Activated CD4-positive, alpha-beta T cell treated with anti-CD3 and anti-CD28 coated beads, Interleukin-2, amount 50 U/mL, for 16 hours (primary cell): ENCODE data around the gene ZNF813.
"Not testable (repeated sequence)": the region's sequence is repeated elsewhere in the genome, so short reads cannot be mapped to it uniquely, and the experiment has no call there.

Source experiments
- DNase-seq: peaks from one replicate; pipeline ENCODE4 v3.0.0-alpha.2; 2020

ZNF813 gene

GRCh38 chr19:53485046-53486004 is 17.8 kb downstream of the ZNF813 start:
- no peak for DNase-seq

GRCh38 chr19:53492153-53492552 is 24.6 kb downstream of the ZNF813 start:
- no peak for DNase-seq

DNA sequence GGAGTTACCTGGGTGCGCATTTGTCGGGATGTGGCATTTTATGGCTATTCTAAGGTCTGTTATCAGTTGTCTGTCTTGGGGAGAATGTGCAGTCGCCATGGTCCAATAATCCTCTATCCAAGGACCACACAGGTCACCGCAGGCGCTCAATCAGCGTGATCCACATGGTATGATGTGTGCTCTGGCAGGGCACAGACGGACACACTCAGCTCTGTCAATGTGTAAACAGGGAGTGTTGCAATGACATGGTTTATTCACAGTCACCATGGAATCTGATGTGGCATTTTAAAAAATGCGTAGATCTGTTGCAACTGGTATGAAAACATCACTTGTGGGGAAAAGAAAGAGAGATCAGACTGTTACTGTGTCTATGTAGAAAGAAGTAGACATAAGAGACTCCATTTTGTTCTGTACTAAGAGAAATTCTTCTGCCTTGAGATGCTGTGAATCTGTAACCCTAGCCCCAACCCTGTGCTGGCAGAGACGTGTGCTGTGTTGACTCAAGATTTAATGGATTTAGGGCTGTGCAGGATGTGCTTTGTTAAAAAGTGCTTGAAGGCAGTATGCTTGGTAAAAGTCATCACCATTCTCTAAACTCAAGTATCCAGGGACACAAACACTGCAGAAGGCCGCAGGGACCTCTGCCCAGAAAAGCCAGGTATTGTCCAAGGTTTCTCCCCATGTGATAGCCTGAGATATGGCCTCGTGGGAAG is 29.9 kb downstream of the ZNF813 start:
- not testable (repeated sequence) for DNase-seq

DNA sequence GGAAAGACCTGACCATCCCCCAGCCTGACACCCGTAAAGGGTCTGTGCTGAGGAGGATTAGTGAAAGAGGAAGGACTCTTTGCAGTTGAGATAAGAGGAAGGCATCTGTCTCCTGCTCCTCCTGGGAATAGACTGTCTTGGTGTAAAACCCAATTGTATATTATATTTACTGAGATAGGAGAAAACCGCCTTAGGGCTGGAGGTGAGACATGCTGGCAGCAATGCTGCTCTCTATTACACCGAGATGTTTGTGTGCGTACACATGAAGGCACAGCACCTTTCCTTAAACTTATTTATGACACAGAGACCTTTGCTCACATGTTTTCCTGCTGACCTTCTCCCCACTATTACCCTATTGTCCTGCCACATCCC is 30.5 kb downstream of the ZNF813 start:
- DNase-seq = not testable (repeated sequence)

DNA sequence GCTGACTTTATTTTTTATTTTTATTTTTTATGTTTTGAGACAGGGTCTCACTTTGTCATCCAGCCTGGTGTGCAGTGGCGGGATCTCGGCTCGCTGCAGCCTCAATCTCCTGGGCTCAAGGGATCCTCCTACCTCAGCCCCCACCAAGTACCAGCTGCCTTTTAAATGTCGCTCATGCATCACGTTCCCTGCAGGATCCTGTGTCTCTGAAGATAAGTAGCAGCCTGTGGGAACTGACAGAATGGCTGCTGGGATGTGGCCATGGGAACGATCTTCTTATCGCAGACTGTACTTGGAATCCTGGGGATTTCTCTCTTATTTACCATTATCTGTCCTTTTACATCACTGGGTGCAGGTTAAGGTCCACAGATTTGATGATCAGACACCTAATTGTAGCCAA is 35.6 kb downstream of the ZNF813 start:
- DNase-seq = not testable (repeated sequence)

DNA sequence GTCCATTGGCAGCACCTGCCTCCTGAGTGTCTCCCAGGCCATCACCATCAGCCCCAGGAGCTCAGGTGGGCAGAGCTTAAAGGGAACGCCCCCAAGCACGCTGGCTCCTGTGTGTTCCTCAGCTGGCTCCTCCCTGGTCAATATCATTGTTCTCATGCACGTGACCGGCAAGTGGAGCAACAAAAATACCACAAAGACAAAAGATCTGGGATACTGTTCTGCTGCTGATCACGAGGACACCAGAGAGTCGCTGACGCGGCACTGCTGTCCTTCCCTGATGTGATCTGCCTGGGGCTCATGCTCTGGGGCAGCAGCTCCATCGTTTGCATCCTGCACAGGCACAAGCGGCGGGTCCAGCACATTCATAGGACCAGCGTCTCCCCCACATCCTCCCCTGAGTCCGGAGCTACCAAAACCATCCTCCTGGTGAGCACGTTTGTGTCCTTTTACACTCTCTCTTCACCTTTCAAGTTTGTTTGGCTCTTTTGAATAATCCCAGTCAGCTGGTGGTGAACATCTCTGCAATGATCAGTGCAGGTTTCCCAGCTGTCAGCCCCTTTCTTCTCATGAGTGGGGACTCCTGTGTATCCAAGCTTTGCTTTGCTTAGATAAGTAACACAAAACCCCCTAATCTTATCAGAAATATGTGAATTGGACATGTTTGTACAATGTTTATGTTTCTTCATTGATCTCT is 36.3 kb downstream of the ZNF813 start:
- not testable (repeated sequence) for DNase-seq

GRCh38 chr19:53504365-53504703 is 36.8 kb downstream of the ZNF813 start:
- DNase-seq = not testable (repeated sequence)

GRCh38 chr19:53504885-53505284 is 37.4 kb downstream of the ZNF813 start:
- no peak for DNase-seq

DNA sequence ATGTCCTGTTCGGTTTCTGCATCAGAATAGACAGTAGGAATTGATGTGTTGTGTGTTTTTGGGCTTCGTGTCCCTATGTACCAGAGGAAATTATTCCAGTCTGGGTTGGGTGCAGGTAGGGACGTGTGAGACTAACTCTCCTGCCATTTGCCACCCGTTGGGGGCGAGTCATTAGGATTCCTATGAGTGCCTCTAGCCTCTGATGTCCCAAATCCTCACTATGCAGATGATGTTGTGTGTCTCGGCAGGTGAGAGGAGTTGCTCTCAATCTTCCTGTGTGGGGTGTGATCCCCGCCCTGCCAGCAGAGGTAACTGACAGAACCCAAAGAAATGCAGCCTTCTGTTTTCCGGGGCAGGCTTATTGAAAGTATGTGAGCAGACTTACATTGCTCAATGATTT is 39.2 kb downstream of the ZNF813 start:
- DNase-seq = no peak

- DNase-seq = no peak
Measured at GRCh38 chr19:53507523-53508442, 40.2 kb downstream of the ZNF813 start.

GRCh38 chr19:53509443-53509842 is 41.9 kb downstream of the ZNF813 start:
- DNase-seq = no peak

GRCh38 chr19:53509845-53510244 is 42.3 kb downstream of the ZNF813 start:
- no peak for DNase-seq

GRCh38 chr19:53511357-53511756 is 43.8 kb downstream of the ZNF813 start:
- DNase-seq = no peak

DNA sequence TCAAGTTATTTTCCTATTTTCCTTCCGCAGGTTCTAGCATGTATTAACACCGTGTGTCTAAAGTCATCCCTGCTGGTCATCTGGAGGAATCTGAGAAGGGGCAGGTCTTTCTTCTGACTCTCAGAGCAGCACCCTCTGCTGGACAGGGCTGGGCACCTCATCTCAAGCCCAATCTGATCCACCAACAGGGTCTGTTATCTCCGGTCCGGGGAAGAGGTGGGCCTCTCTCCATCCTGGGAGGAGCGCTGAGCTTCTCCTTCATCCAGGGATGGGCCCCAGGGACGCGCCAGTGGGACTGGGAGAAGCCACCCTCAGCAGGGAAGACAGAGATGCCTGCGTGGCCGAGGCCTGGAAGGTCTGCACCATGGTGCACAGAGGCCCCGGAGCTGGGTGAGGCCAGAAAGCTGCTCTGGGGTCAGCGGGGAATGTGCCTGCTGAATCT is 44.4 kb downstream of the ZNF813 start:
- peak; percentile 9 for DNase-seq

GRCh38 chr19:53515047-53515446 is 47.5 kb downstream of the ZNF813 start:
- DNase-seq = not testable (repeated sequence)

DNA sequence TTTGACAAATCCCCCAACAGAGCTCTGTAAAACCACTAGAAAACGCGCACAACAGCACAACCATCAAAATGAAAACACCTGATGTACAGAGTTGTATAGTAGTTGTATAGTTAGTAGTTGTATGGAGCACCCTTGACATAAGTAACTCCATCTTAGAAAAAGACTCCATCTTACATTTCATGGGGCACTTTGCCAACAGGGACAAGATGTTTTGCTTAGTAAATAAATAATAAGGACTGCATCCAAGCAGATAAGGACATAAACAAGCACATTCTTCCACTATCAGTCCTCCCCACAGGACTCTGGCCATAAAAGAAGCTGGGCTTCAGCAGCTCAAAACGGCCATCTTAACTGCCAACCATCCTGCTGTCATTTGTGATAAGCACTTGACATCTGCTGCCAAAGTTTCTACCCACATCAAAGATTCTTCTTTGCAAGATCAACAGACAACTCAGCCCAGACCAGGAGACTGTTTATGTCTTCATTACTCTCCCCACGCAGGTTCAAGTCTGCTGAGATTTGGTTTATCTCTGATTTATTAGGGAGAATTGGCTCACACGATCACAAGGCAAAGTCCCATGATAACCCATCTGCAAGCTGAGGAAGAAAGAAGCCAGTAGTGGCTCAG is 49.7 kb downstream of the ZNF813 start:
- DNase-seq = no peak

DNA sequence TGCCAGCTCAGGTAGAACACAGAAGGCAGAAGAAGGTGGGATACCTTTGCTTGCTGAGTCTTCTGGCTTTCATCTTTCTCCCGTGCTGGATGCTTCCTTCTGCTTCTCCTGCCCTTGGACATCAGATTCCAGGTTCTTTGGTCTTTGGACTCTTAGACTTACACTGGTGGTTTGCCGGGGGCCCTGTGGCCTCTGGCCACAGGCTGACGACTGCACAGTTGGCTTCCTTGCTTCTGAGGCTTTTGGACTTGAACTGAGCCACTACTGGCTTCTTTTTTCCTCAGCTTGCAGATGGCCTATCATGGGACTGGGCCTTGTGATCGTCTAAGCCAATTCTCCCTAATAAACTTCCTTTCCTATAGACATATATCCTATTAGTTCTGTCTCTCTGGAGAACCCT is 50.6 kb downstream of the ZNF813 start:
- DNase-seq = no peak

DNA sequence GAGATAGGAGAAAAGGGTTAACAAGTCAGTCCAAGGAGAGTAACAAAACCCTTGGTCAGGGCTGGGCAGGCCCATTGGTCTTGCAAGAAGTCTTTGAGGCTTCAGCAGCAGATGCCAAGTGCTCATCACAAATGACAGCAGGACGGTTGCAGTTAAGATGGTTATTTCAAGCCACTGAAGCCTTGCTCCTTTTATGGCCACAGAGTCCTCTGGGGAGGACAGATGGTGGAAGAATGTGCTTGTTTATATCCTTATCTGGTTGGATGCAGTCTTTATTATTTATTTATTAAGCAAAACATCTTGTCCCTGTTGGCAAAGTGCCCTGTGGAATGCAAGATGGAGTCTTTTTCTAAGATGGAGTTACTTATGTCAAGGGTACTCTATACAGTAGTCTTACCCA is 51.2 kb downstream of the ZNF813 start:
- no peak for DNase-seq

GRCh38 chr19:53519446-53519845 is 51.9 kb downstream of the ZNF813 start:
- no peak for DNase-seq

DNA sequence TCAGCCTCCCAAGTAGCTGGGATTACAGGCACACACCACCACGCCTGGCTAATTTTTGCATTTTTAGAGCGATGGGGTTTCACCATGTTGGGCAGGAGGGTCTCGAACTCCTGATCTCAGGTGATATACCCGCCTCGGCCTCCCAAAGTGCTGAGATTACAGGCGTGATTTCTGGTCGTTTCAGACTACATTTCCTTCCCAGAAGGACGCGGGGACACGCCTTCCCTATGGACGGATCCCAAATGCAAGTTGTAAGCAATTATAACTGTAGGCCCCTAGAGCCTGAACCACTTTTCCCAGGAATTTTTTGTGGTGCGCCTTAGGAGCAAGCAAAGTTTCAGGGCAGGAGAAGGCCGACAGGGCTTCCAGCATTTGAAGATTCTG is 52.6 kb downstream of the ZNF813 start:
- DNase-seq = no peak

- DNase-seq = peak; percentile 92
Measured at GRCh38 chr19:53520547-53521372, 53.2 kb downstream of the ZNF813 start.
